HG02973 (cell line): ENCODE results near the gene MBP.

Experiments used
- ATAC-seq: cut with Tn5 transposase; IDR thresholded peaks from one replicate; pipeline ENCODE4 v1.9.1; 2021; ENCODE audit warnings: moderate library complexity; ENCODE audit not compliant: unreplicated experiment

MBP gene

DNA sequence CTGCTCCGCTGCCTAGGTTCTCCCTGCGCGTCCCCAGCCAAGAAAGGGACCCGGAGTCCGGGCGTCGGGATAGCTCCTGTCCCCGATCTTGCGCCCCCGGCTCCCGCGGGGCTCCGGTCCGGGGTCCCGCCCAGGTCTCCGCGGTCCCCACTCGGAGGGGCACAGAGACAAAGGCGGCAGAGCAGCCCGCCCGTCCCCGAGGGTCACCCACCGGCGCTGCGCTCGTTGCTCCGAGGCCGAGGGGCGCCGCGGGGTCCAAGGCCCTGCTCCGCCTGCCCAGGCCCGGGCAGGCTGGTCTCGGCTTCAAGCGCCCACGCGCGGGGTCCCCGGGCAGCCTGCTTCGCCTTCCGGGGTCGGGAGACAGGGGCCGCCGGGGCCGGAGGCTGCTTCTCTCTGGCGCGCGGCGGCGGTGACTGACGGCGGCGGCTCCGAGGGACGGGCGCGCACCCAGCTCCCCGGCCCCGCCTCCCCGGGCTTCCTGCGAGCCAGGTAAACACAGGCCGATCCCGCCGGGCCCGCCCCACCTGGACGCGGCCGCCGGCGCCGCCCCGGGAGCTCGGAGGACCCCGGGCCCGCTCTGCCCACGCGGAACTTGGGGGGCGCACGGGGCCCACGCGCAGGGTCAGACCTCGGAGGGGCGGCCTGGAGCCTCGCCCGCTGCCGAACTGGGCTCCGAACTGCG lies at the start of gene MBP:
MBP (minus strand) TSS at position 415 of the 682 bp plus-strand sequence. CDS start 27,522 bp downstream, outside the sequence.
- peak; percentile 61 for ATAC-seq

DNA sequence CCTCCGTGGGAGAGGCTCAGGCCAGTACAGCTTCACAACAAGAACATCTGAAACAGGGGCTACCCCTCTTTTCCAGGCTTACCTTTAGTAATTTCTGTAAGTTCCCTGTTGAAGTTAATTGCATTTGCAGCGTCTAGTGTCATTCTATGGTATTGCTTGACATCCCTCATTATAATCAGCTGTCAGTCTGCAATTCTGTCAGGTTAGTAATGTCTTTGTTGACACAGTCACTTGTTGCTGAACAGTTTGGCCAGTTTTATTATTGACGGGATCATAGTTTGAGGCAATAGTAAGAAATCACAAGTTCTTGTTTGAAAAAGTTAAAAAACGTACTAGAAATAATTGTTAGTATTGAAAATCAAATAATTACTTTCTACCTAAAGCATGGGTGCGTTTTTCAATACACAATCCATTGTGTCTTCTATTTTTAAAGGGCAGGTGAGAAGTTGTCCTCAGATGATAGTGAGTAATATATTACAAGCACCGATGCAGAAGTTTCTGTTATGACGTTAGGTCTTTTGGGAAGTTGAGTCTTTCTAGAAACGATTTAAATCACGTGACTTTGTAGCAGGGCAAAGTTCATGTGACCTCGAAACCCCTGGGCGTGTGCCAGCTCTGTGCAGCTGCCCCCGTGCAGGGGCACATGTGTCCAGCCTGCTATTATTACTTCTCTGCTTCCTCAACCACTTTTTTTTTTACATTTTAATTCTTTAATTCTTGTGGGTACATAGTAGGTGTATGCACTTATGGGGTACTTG lies 49.5 kb upstream of the MBP start:
- no peak for ATAC-seq

GRCh38 chr18:77178559-77178958 lies 46.0 kb upstream of the MBP start:
- ATAC-seq = no peak

- ATAC-seq = no peak
Measured at GRCh38 chr18:77177009-77177408, 44.4 kb upstream of the MBP start.

- ATAC-seq = no peak
Measured at GRCh38 chr18:77173275-77174030, 40.9 kb upstream of the MBP start.

GRCh38 chr18:77170890-77171410 lies 38.4 kb upstream of the MBP start:
- no peak for ATAC-seq

DNA sequence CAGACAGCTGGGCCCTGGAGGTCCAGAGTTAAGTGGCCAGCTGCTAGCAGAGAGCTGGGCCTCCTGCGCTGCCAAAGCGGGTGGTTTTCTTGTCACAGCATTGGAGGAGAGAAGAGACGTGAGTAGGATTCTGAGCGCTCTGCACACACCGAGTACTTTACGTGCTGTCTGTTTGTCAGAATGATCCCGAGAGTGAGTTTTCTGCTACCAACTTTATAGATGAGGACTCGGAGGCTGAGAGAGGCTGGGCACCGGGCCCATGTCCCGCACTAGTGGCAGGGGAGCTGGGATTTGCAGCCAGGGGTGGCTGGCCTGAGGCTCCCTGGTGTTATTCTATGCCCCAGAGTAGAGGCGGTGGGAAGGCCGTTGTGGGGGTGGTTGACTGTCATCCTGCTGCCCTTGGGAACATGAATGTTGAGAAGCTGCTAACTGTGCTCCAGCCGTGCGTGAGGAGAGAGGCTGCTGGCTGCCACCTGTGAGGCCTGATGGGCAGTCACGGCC lies 36.3 kb upstream of the MBP start:
- ATAC-seq = no peak

- ATAC-seq = no peak
Measured at GRCh38 chr18:77167251-77167650, 34.7 kb upstream of the MBP start.

DNA sequence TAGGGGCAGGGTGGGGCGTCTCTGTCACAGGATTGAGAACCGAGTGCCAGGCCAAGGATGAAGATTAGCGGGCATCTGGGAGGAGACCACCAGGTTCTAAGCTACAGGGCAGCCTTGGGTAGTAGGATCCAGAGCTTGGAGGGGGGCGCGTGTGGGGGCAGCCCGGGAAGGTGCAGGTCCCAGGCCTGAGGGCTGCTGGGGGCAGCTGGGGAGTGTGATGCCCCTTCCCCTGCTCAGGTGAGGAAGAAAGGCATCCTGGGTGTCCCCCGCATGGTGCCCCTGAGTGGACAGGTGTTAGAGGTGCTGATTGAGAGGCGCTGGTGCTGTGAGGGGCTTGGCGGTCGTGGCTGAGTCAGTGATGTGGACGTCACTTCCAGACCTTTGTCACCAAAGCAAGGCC lies 33.9 kb upstream of the MBP start:
- no peak for ATAC-seq

DNA sequence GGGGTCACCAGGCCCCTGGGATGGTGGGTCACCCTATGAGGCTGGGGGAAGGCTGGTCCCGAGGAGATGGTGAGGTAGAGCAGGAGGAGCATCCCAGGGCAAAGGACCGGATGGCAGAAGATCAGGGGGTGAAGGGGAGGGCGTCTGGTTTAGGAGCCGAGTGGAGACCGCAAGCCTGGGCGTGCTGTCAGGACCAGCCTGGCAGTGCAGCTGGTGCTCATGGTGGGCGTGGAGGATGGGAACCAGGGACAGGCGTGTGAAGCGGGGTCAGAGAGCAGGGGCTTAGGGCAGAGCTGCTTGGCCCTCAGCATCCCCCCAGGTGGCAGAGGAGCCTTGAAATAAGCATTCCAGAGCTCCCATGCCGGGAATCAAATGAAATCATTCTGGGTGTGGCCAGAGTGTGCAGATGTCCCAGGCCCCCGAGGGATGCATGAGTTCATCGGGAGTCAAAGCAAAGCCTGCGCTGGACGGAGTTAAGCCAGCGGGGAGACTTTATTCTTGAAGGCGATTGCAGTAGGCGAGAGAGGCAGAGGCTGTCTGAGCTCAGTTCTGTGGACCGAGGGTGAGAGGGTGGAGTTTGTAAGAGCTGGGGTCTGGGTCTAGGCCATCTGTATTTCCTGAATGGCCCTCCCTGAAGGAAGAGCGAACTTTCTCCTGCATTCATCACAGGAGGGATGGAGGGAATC lies 33.1 kb upstream of the MBP start:
- ATAC-seq = no peak

DNA sequence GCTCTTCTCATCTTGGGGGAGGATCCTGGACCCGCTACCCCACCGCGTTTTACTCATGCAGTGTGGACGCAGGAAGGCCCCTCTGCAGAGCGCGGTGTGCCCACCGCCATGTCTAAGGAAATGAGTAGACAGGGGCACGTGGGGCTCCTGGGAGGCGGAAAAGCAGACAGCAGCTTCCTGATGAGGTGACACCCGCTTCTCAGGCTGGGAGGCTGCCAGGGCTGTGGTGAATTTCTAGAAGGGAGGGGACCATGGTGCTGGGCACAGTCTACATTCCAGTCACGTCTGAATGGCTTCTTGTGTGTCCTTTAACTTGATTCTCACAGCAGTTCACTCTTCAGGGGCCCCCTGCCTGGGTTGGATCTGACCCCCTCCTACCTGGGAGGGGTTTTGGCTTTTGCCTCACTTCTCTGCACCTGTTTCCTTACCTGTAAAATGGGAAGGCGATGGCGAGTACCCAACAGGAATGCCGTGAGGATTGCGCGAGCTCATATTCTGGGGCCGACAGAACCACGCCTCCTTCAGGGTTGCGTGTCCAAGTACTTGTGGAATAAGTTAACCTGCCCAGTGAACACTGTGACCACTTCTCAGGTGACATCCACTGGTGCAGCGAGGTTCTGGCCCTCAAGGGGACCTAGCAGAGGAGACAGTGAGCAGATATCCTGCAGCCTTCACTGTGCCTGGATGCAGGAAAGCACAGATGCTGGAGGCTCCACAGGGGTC lies 32.3 kb upstream of the MBP start:
- ATAC-seq = no peak

- no peak for ATAC-seq
Measured at GRCh38 chr18:77164026-77164425, 31.4 kb upstream of the MBP start.

GRCh38 chr18:77162580-77162979 lies 30.0 kb upstream of the MBP start:
- no peak for ATAC-seq

GRCh38 chr18:77161961-77162360 lies 29.4 kb upstream of the MBP start:
- no peak for ATAC-seq

DNA sequence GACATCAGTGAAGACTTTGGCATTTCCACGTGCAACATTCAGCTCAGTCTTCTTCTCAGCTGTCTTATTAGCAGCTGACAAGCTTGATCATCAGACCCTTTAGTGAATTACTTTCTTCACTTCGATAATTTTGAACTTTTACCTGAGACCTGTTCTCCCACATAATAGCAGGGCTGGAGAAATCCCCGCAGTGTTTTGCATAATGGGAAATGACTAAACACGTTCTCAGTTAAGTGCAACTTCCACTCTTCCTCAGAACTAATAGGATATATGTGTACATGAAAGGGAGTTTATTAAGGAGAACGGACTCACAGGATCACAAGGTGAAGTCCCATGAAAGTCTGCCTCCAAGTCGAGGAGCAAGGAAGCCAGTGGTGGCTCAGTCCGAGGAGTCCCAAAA lies 28.8 kb upstream of the MBP start:
- ATAC-seq = no peak

- no peak for ATAC-seq
Measured at GRCh38 chr18:77160515-77160914, 27.9 kb upstream of the MBP start.

GRCh38 chr18:77157312-77157711 lies 24.7 kb upstream of the MBP start:
- ATAC-seq = no peak

DNA sequence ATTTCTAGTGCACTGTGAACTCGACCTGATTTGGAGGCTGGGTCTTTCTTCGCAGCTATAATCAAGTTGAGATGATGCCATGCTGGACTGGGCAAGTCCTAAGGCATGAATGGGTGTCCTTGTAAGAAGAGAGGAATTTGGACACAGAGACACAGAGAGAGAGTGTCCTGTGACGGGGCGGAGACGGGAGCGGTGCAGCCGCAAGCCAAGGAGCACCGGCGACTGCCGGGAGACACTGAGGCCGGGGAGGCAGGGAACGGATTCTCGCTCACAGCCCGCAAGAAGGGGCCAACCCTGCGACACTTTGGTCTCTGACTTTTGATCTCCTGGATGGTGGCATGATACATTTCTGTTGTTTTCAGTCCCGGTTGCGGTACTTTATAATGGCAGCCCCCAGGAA lies 22.4 kb upstream of the MBP start:
- ATAC-seq = no peak

DNA sequence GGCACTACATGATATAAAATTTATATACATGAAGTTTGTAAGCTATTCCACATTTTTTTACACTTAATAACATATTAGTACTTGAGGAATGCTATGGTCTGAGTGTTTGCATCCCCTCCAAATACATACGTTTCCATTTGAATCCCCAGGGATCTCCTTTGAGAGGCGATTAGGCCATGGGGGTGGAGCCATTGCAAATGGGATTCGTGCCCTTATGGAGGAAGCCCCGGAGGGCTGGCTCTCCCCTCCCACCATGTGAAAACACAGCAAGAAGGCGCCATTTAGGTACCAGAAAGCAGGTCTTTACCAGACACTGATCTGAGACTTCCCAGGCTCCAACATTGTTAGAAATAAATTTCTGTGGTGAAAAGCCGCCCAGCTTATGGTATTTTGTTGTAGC lies 20.8 kb upstream of the MBP start:
- no peak for ATAC-seq
